ENCODE measurements around the gene NRIP2.

GRCh38 chr12:2834581-2835491 lies at the start of gene NRIP2:
- TF ChIP-seq CTCF (conservative IDR thresholded peaks at IDR 0.05; ENCODE audit: low read depth in 2 of 2) = no peak
- TF ChIP-seq REST (IDR thresholded peaks at IDR 0.05; ENCODE audit: unreplicated experiment) = no peak
- TF ChIP-seq EZH2 (IDR thresholded peaks at IDR 0.05; ENCODE audit: low read depth, unreplicated experiment) = no peak
- TF ChIP-seq POLR2AphosphoS5 (IDR thresholded peaks at IDR 0.05; ENCODE audit: low read depth) = no peak; the same call in 1 of the 2 replicates
- TF ChIP-seq, protein P1, sequence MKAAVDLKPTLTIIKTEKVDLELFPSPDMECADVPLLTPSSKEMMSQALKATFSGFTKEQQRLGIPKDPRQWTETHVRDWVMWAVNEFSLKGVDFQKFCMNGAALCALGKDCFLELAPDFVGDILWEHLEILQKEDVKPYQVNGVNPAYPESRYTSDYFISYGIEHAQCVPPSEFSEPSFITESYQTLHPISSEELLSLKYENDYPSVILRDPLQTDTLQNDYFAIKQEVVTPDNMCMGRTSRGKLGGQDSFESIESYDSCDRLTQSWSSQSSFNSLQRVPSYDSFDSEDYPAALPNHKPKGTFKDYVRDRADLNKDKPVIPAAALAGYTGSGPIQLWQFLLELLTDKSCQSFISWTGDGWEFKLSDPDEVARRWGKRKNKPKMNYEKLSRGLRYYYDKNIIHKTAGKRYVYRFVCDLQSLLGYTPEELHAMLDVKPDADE (IDR thresholded peaks at IDR 0.05) = no peak
- no peak for TF ChIP-seq EZH2phosphoT487 (IDR thresholded peaks at IDR 0.05; ENCODE audit: unreplicated experiment)
- no peak for TF ChIP-seq ZNF114 (CRISPR knock-in tag; IDR thresholded peaks at IDR 0.05)
- no peak for TF ChIP-seq STAT1 (IDR thresholded peaks at IDR 0.05; ENCODE audit: unreplicated experiment)
- TF ChIP-seq ZNF462 (CRISPR knock-in tag; IDR thresholded peaks at IDR 0.05) = no peak
- no peak; the same call in 1 of the 2 replicates for TF ChIP-seq CREB1 (CRISPR knock-in tag; IDR thresholded peaks at IDR 0.05; ENCODE audit: low read depth)
- no peak for TF ChIP-seq NANOG (IDR thresholded peaks at IDR 0.05; ENCODE audit: borderline replicate concordance)
- TF ChIP-seq JUNB (IDR thresholded peaks at IDR 0.05; ENCODE audit: unreplicated experiment) = no peak

All from GM23338 (cell line).